NCI-H345 treated with DMSO at 0.1 percent for 48 hours (cell line): Measurements from ENCODE around the gene TTYH3.
A peak's percentile ranks its signal among the peaks of the same experiment; 100 is the strongest.
"Not testable (repeated sequence)": the region's sequence is repeated elsewhere in the genome, so short reads cannot be mapped to it uniquely, and the experiment has no call there.

Experiments
- DNase-seq: peaks from one replicate; lab custom pipeline; 2025; ENCODE audit not compliant: unreplicated experiment; lab: John Stamatoyannopoulos, UW

TTYH3 gene

DNA sequence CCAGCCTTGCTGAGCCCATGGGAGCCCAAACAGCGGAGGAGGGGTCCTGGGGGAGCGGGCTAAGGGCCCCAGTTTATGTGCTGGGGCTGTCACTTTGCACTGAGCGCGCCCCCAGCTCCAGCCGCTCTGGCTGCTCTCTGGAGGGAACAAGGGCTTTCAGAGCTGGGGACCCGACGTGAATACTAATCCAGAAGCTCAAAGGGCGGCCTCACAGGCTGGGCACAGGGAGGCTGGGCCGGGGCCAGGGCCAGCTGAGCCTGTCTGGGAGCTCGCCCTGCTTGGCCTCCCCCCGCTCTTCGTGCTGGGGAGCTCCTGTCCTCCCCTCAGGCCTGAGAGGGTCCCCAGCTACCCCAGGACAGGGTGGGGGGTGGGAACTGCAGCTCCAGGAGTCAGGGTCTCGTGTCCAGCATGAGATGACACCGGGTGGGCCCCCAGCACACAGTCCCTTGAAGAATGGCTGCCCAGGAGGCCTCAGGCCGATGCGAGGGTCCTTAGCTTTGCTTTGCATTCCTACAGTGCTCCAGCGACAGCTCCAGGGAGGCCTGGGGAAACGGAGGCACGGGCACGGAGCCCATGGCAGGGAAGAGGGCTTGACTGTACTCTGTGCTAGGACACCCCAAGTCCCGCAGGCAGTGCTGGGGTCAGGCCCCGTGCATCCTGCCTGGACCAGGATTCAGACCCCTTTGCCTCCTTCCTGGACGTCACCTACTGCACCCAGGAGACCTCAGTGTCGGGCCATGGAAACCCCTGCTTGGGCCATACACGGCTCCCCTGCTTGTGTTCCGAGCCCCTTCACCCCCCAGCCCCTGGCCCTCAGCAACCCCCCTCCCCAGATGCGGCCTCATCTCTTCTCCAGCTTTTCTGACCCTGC is 50.4 kb downstream of the TTYH3 start:
- no peak for DNase-seq

DNA sequence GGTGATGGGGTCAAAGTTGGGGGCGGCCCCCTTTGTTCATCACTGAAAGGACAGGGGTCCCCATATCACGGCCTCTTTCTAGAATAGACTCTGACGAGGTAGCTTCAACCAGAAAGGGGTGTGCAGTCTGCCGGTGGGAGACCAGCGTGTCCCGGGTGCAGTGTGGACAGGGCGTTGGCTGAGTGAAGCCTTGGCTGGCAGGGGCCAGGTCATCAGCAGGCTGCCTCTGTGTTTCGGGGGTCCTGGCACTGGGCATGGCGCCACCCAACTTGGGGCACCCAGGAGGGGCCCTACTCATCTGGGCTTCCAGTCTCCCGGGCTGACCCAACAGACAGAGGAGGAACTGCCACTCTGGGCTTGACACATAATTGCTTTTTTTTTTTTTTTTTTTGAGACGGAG is 52.7 kb downstream of the TTYH3 start:
- DNase-seq: no peak

DNA sequence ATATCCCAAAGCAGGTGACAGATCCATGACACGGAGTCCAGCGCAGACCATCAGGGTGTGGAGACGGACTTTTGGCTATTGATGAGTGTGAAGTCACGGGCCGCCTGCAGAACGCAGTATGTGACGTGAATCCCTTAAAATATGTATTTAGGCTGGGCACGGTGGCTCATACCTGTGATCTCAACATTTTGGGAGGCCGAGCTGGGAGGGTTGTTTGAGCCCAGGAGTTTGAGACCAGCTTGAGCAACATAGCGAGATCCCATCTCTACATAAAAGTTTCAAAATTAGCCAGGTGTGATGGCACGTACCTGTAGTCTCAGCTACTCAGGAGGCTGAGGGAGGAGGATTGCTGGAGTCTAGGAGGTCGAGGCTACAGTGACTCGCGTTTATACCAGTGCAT is 54.3 kb downstream of the TTYH3 start:
- no peak for DNase-seq

DNA sequence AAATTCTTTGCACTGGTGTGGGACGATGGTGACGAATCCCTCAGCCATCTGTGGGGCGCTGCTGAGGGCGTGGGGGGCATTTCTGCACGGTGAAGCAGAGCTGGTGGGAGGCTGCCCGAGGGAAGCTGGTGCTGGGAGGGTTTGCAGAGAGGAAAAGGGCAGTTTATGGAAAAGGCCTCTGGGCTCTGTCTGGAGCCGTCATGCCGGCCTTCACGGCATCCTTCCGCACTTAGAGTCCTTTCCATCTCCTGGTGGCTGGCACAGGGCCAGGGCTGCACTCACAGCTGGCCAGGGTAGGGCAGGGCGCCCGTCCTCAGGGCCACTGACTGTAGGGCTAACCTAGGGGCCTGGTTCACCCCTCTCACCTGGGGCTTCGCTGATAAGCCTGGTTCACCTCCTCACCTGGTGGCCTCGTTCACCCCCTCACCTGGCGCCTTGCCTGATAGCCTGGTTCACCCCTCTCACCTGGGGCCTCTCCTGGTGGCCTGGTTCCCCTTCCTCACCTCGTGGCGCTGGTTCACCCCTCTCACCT is 55.6 kb downstream of the TTYH3 start:
- no peak for DNase-seq

DNA sequence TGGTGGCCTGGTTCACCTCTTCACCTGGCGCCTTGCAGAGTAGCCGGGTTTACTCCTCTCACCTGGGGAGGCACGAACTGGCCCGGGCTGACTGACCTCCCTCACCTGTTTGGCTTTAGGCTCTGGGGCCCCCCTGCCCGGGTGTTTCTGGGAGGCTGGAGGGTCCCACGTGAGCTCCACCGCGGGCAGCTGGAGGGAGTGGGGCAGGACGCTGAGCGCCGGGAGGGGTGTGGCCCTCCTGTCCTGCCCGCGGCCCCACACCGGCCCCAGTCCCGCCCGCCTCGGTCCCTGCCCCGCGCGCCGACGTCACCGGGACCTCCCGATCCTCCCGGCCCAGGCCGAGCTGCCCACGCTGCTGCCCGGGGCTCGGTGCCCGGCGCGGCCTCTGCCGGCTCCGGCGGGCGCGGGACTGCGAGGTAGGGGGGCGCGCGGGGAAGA is 56.1 kb downstream of the TTYH3 start, which contains the start of gene AMZ1:
Gene AMZ1 (plus strand): TSS at position 322 of the 438 bp plus-strand sequence. CDS start 12,250 bp downstream, outside the sequence.
- DNase-seq: no peak

DNA sequence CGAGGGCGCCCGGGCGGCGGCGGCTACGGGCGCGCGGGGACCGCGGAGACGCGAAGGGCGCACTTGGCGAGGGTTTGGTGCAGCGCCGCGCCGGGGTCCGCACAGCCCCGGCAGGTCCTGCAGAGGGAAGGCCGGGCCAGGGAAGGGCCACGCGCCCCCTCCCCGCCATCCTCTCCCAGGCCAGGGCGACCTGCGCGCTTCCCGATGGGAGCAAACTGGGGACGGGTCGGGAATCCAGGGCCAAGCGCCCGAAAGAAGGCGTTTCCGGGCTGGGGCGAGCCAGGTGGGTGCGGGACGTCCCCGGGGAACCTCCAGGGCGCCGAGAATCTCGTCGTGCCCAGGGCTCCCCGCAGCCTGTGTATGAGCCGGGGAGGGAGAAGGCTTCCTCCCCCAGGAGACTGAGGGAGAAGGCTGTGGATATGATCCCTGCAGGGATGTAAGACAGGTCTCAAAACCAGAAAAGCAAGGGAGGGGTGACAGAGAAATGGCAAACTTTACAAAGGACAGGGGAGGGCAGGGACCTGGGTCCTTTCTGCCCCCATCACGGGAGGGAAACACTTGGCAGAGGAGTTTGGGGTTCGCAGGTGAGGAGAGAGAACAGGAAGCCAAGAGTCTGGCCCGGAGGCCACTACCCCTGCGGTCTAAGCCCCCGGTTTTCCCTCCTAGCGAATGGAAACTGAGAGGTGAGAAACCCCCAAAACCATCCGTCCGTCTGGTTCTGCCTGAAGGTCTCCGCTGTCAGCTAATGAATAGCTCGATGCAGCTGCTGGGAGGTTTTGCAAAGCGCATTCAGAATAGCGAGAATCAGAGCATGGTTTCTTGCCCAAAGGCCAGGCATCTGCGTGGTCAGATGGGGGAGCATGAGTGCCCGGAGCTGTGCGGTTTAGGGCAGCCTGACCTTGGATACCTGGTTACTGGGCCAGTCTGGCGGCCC is 56.9 kb downstream of the TTYH3 start:
- no peak for DNase-seq

DNA sequence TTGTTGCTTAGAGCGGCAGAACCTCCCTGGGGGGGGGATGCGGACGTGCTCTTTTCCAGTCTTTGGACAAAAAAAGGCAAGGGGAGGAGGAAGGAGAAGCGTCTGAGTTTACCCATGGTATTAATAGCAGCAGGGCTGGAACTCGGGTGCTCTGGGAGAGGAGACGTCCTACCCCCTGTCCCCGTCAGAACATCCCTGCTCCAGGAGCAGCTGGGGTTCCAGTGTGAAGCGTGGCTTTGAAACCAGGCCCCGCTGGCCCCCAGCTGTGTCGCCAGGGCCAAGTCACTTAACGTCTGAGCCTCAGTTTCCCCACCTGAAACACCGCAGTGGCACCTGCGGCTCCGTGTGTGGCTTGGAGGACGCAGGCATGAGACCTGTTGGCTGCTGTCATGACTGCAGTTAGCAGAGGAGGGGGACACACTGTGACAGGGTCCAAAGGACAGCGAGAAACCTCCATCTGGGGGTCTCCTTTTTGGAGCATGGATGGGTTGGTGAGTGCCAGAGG is 57.6 kb downstream of the TTYH3 start:
- DNase-seq: no peak

DNA sequence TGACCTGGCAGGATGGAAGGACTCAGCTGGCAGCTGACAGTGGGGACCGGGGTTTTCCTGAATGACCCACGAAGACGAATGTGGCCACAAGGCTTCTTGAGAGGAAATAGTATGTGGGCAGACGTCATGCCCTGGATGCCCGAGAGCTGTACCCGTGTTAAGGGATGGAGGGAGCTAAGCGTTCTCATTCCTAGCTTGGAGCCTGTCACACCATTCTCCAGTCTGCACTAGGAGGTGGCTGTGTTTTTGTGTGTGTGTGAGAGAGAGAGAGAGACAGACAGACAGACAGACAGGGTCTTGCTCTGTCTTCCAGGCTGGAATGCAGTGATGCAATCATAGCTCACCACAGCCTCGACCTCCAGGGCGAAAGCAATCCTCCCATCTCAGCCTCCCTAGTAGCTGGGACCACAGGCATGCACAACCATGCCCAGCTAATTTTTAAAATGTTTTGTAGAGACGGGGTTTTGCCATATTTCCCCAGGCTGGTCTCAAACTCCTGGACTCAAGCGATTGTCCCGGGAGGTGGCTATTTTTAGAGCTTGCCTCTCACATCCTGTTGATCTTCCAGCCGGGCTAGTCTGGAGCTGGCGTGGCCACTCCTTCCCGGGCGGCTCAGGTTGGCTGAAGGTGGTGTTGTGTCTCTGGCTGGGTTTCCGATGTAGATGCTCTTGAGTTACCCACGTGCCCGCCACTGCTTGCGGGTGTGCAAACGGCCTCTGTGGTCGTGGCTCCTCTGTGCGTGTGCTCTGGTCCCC is 58.3 kb downstream of the TTYH3 start:
- no peak for DNase-seq

DNA sequence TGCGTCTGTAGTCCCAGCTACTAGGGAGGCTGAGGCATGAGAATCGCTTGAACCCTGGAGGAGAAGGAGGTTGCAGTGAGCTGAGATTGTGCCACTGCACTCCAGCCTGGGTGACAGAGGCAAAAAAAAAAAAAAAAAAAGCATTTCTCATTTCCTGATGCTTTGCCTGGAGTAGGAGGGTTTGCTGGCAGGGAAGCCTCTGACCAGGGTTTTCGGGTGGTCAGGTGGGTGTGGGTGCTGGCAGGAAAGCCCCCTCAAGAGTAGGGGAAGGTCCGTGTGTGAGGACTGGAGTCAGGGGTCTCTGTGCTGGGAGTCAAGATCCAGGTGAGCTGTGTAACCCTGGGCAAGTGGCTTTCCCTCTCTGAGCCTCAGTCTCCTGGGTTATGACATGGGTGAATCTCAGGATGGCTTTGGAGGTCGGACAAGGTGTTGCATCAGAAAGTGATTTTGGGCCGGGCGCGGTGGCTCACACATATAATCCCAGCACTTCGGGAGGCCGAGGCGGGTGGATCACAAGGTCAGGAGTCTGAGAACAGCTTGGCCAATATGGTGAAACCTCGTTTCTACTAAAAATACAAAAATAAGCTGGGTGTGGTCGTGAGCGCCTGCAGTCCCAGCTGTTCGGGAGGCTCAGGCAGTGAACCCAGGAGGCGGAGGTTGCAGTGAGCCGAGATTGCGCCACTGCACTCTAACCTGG is 59.4 kb downstream of the TTYH3 start:
- no peak for DNase-seq

DNA sequence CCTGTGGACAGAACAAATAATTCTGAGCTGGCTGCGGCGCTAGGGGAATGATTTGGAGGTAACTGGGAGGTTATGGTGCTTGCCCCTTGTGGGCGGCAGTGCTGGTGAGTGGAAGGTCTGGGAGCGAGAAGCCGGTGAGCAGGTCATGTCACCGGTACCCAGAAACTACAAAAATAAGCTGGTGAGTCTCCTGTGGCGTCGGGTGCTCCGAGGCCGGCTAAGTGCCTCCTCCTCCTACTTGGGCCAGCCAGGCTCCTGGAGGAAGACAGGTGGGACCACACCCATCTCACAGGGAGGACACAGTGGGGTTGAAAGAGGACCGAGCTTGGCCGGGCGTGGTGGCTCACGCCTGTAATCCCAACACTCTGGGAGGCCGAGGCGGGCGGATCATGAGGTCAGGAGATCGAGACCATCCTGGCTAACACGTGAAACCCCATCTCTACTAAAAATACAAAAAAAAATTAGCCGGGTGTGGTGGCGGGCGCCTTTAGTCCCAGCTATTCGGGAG is 60.2 kb downstream of the TTYH3 start:
- DNase-seq: not testable (repeated sequence)

DNA sequence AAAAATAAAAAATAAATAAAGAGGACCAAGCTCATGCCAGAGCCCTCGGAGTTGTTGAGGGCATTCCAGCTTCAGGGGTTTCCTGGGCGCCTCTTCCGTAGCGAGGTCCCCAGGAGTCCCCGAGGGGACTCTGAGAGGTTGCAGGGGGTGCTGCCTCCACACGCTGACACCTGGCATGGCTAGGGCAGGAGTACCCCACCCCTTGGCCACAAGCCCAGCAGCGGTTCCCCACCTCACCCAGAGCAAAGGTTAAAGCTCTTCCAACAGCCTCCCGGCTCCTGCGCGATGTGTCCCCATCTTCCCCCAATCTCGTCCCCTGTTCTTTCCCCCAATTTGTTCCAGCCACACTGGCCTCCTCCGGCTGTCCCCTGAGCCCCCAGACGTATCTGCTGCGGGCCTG is 60.8 kb downstream of the TTYH3 start:
- no peak for DNase-seq

DNA sequence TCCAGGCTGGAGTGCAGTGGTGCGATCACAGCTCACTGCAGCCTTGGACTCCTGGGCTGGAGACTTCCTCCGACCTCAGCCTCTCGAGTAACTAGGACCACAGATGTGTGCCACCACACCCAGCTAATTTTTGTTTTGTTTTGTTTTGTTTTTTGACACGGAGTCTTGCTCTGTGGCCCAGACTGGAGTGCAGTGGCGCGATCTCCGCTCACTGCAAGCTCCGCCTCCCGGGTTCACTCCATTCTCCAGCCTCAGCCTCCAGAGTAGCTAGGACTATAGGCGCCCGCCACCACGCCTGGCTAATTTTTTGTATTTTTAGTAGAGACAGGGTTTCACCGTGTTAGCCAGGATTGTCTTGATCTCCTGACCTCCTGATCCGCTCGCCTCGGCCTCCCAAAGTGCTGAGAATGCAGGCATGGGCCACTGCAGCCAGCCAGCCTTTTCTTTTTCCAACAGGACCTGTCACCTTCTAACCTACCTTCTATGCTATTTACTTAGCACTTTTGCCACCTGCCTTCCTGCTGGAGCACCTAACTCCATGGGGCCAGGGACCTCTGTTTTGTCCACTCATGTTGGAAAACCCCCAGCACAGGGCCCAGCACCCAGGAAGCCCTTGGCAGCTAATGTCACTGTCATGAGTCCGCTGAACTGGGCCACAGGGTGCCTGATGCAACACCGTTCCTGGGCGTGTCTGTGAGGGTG is 61.8 kb downstream of the TTYH3 start:
- not testable (repeated sequence) for DNase-seq

DNA sequence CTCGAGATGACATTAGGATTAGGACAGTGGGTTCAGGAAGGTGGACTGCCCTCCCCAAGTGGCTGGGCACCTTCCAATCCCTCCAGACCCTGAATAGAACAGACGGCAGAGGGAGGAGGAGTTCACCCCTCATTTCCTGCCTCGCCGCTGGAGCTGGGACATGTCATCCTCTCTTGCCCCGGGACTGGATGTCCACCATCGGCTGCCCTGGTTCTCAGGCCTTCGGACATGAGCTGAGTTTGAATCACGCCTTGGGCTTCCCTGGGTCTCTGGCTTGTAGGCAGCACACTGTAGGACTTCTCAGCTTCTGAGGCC is 62.3 kb downstream of the TTYH3 start:
- not testable (repeated sequence) for DNase-seq

DNA sequence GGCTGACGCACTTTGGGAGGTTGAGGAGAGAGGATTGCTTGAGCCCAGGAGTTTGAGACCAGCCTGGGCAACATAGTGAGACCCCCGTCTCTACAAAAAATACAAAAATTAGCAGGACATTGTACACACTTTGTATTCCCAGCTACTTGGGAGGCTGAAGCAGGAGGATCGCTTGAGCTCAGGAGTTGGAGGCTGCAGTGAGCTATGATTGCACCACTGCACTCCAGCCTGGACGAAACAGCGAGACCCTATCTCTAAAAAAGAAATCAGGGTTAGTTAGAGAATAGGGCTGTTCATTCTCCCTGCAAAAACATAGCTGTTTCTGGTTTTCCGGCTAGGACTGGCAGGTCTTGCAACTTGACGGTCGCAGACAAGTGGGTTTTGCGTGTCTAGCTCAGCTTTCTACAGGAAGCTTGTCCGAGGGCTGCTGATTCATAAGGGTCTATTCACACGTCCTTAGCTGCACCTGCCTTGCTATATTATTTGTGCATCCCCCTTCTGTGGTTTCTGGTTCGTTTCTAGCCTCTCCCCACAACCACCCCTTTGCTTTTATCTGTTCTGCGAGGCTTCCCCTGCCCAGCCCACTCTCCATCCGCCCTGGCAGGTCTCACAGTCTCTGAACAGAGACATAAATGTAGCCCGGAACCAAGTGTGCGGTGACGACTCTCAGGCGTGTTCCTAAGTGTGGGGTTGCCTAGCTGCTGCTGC is 66.9 kb downstream of the TTYH3 start:
- peak; percentile 41 for DNase-seq

DNA sequence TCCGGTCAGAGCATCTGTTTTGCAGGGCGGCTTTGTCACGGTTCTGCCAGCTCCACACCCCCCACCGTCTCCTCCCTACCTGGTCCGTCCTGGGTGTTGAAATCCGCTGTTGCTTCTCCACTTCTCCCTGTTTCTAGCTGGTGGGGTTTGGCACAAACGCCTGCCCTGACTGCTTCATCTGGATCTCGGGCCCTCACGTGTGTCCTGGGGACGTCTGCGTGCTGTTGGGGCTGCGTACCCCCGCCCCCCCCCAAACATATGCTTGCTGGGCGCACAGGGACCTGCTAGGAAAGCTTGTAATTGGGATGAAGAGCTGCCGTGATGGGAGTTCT is 67.5 kb downstream of the TTYH3 start:
- no peak for DNase-seq

DNA sequence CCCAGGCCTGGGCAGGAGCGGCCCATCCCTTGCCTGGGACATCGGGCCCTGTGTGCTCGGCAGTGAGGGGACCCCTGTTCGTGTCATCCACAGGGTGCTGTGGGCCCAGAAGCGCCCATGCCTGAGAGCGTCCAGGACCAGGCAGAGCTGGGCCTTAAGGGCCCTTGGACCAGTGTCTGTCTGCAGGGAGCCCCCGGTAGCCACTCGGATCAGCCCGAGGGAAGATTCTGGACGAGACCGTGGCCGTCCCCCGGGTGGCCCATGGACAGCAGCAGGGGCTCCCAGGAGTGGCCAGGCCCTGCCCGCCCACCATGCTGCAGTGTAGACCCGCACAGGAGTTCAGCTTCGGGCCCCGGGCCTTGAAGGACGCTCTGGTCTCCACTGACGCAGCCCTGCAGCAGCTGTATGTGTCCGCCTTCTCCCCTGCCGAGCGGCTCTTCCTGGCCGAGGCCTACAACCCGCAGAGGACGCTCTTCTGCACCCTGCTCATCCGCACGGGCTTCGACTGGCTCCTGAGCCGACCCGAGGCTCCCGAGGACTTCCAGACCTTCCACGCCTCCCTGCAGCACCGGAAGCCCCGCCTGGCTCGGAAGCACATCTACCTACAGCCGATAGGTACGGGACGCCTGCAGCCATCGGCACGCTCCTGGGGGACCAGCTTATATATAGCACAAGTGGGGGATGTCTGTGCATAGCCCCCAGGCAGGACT is 68.5 kb downstream of the TTYH3 start:
- no peak for DNase-seq

DNA sequence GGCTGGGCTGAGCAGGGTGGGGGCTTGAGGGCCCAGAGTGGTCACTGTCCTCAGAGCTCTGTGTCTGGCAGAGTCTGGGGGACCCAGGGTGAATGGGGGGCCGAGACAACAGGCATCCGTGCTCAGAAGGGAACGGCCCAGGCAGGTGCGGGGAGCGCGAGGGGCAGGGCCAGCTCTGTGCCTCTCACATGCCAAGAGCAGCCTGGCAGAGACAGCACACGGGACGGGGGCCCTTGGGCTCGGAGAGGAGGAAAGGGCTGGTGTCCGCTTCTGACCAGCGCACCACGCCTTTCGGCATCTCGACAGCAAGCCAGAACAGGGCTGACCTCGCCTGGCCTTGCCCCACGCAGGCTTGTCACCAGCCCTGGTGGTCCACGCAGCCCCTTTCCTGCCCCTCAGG is 69.6 kb downstream of the TTYH3 start:
- DNase-seq: no peak
